HEK293 (cell line): ENCODE data around the gene MED29.

Experiments used
- ATF2 ChIP-seq: fragments of 450-650 bp; formaldehyde crosslinking; IDR thresholded peaks from 2 replicates; pipeline ENCODE4 v1.5.1; 2016; ENCODE audit warnings: missing biosample characterization, missing genetic modification characterization, low read depth
- BCL11B ChIP-seq: fragments of 450-650 bp; formaldehyde crosslinking; IDR thresholded peaks from 2 replicates; pipeline ENCODE4 v1.5.1; 2016; ENCODE audit warnings: low read depth, missing biosample characterization, missing genetic modification characterization
- ELK4 ChIP-seq: IDR thresholded peaks from 2 replicates; pipeline ENCODE4 v1.6.1; 2011; ENCODE audit warnings: mild to moderate bottlenecking, low read depth, low read length, borderline replicate concordance
- GLI4 ChIP-seq: fragments of 450-650 bp; formaldehyde crosslinking; IDR thresholded peaks from 2 replicates; pipeline ENCODE4 v1.5.1; 2016; ENCODE audit warnings: missing biosample characterization, missing genetic modification characterization
- INSM2 ChIP-seq: fragments of 450-650 bp; formaldehyde crosslinking; IDR thresholded peaks from 2 replicates; pipeline ENCODE4 v1.5.1; 2016; ENCODE audit warnings: missing biosample characterization, missing genetic modification characterization
- KLF7 ChIP-seq: fragments of 450-650 bp; formaldehyde crosslinking; IDR thresholded peaks from 2 replicates; pipeline ENCODE4 v1.5.1; 2016; ENCODE audit warnings: missing biosample characterization, missing genetic modification characterization, borderline replicate concordance
- PATZ1 ChIP-seq: fragments of 450-650 bp; formaldehyde crosslinking; IDR thresholded peaks from 2 replicates; pipeline ENCODE4 v1.5.1; 2016; ENCODE audit warnings: missing biosample characterization, missing genetic modification characterization
- PBX3 ChIP-seq: sonication (generic); formaldehyde crosslinking; IDR thresholded peaks from 2 replicates; pipeline ENCODE4 v1.8.1; 2022; ENCODE audit warnings: mild to moderate bottlenecking, moderate library complexity, missing genetic modification reagents
- TCF7L2 ChIP-seq: IDR thresholded peaks from 2 replicates; pipeline ENCODE4 v1.6.1; 2011; ENCODE audit warnings: low read depth, mild to moderate bottlenecking, inconsistent platforms, low read length, moderate library complexity, borderline replicate concordance
- ZBTB49 ChIP-seq: fragments of 450-650 bp; formaldehyde crosslinking; IDR thresholded peaks from 2 replicates; pipeline ENCODE4 v1.5.1; 2016; ENCODE audit warnings: missing biosample characterization, missing genetic modification characterization, low read depth
- ZBTB8A ChIP-seq: fragments of 450-650 bp; formaldehyde crosslinking; IDR thresholded peaks from 2 replicates; pipeline ENCODE4 v1.5.1; 2016; ENCODE audit warnings: missing biosample characterization, missing genetic modification characterization
- ZEB2 ChIP-seq: fragments of 450-650 bp; formaldehyde crosslinking; IDR thresholded peaks from 2 replicates; pipeline ENCODE4 v1.5.1; 2016; ENCODE audit warnings: missing biosample characterization, missing genetic modification characterization
- ZNF138 ChIP-seq: fragments of 450-650 bp; formaldehyde crosslinking; IDR thresholded peaks from 2 replicates; pipeline ENCODE4 v1.5.1; 2016; ENCODE audit warnings: missing biosample characterization, missing genetic modification characterization, borderline replicate concordance
- ZNF174 ChIP-seq: fragments of 450-650 bp; formaldehyde crosslinking; IDR thresholded peaks from 2 replicates; pipeline ENCODE4 v1.5.0; 2017; ENCODE audit warnings: missing biosample characterization, mild to moderate bottlenecking, missing genetic modification characterization
- ZNF211 ChIP-seq: fragments of 450-650 bp; formaldehyde crosslinking; IDR thresholded peaks from 2 replicates; pipeline ENCODE4 v1.5.1; 2016; ENCODE audit warnings: low read depth, missing biosample characterization, missing genetic modification characterization
- ZNF510 ChIP-seq: fragments of 450-650 bp; formaldehyde crosslinking; IDR thresholded peaks from 2 replicates; pipeline ENCODE4 v1.5.1; 2018; ENCODE audit warnings: mild to moderate bottlenecking, missing genetic modification characterization, missing biosample characterization; ENCODE audit not compliant: insufficient replicate concordance
- ZNF513 ChIP-seq: fragments of 450-650 bp; IDR thresholded peaks from 2 replicates; pipeline ENCODE4 v1.5.1; 2018; ENCODE audit warnings: missing biosample characterization, missing genetic modification characterization
- ZNF548 ChIP-seq: fragments of 450-650 bp; formaldehyde crosslinking; IDR thresholded peaks from 2 replicates; pipeline ENCODE4 v1.5.1; 2016; ENCODE audit warnings: missing biosample characterization, missing genetic modification characterization
- ZNF558 ChIP-seq: fragments of 450-650 bp; formaldehyde crosslinking; IDR thresholded peaks from 2 replicates; pipeline ENCODE4 v1.5.1; 2016; ENCODE audit warnings: missing biosample characterization, missing genetic modification characterization
- ZNF571 ChIP-seq: fragments of 450-650 bp; formaldehyde crosslinking; IDR thresholded peaks from 2 replicates; pipeline ENCODE4 v1.5.0; 2017; ENCODE audit warnings: missing biosample characterization, missing genetic modification characterization
- ZNF670 ChIP-seq: fragments of 450-650 bp; formaldehyde crosslinking; IDR thresholded peaks from 2 replicates; pipeline ENCODE4 v1.5.1; 2016; ENCODE audit warnings: missing biosample characterization, missing genetic modification characterization, low read depth
- ZNF707 ChIP-seq: fragments of 450-650 bp; formaldehyde crosslinking; IDR thresholded peaks from 2 replicates; pipeline ENCODE4 v1.5.1; 2016; ENCODE audit warnings: missing biosample characterization, missing genetic modification characterization
- ZSCAN23 ChIP-seq: fragments of 450-650 bp; formaldehyde crosslinking; IDR thresholded peaks from 2 replicates; pipeline ENCODE4 v1.5.1; 2016; ENCODE audit warnings: missing biosample characterization, missing genetic modification characterization

The MED29 gene

GRCh38 chr19:39402346-39403300 is 11.4 kb downstream of the MED29 start (continued):
- TF ChIP-seq ZEB2 (tag by site-specific recombination) (peak; percentile 91; the same call in 1 of the 2 replicates), ZNF558 (no peak), ZNF707 (tag by site-specific recombination) (no peak), INSM2 (tag by site-specific recombination) (no peak; the same call in 1 of the 2 replicates), ZNF510 (tag by site-specific recombination) (no peak), BCL11B (tag by site-specific recombination) (peak; percentile 74; the same call in 1 of the 2 replicates), PBX3 (CRISPR knock-in tag) (0 out of 2 replicates have a peak, but pooled peaks have one; percentile 12), ZNF211 (tag by site-specific recombination) (0 out of 2 replicates have a peak, but pooled peaks have one; percentile 24), ZNF571 (no peak), TCF7L2 (no peak), ZSCAN23 (tag by site-specific recombination) (0 out of 2 replicates have a peak, but pooled peaks have one; percentile 21), ELK4 (no peak), GLI4 (tag by site-specific recombination) (no peak), ZBTB8A (peak; percentile 94), ZBTB49 (no peak), ZNF174 (tag by site-specific recombination) (no peak), KLF7 (peak; percentile 87; the same call in 1 of the 2 replicates), ZNF548 (no peak), ZNF138 (tag by site-specific recombination) (no peak), ATF2 (tag by site-specific recombination) (no peak), ZNF513 (no peak; the same call in 1 of the 2 replicates), ZNF670 (tag by site-specific recombination) (no peak), PATZ1 (tag by site-specific recombination) (peak; percentile 96)
